CD4-positive, alpha-beta T cell (primary cell): ENCODE measurements around the gene ZDBF2. TPM values are rescaled to one million over a fixed set of nuclear protein-coding genes. Genes with fewer than 3 reads are reported as not detected.

Experiments used
- ATAC-seq: fragments of 200-7000 bp; cut with Tn5 transposase; one replicate; pipeline ENCODE4 v1.10.0; 2022; ENCODE audit warnings: mild to moderate bottlenecking; ENCODE audit not compliant: poor library complexity
- CTCF ChIA-PET: fragments of 350-600 bp; sonication (Branson Sonifier 250); formaldehyde crosslinking; loops from one replicate; lab custom pipeline; 2021; ENCODE audit warnings: antibody characterized with exemption, inconsistent platforms; lab: Charles Lee
- POLR2A ChIA-PET: fragments of 350-600 bp; sonication (Branson Sonifier 250); formaldehyde crosslinking; loops from one replicate; lab custom pipeline; 2021; ENCODE audit warnings: antibody characterized with exemption, inconsistent platforms; lab: Charles Lee
- DNase-seq, 14 experiments: peaks; one replicate each; pipeline ENCODE4 v3.0.0-alpha.2; 2013 to 2020; ENCODE audit warnings: mixed read lengths in 2 of 14
- H3K27ac ChIP-seq, 2 donors: one replicate each; pipeline versions ENCODE4 v1.5.1 to v1.7.0; 2013; ENCODE audit warnings: low read length in 2 of 2, low read depth in 1 of 2, mild to moderate bottlenecking in 1 of 2
- H3K27me3 ChIP-seq, 2 experiments: 1 replicate in 1 of 2; 2 replicates in 1 of 2; pipeline versions ENCODE4 v1.6.1 to v1.7.0; 2013; ENCODE audit warnings: low read length in 2 of 2, control low read depth in 1 of 2, mild to moderate bottlenecking in 1 of 2, moderate library complexity in 1 of 2; ENCODE audit not compliant: insufficient read depth in 2 of 2, control insufficient read depth in 1 of 2
- H3K36me3 ChIP-seq: one replicate; pipeline ENCODE4 v1.6.1; 2013; ENCODE audit warnings: low read length, control low read depth; ENCODE audit not compliant: insufficient read depth
- H3K4me1 ChIP-seq: one replicate; pipeline ENCODE4 v1.6.1; 2013; ENCODE audit warnings: low read length, control low read depth; ENCODE audit not compliant: insufficient read depth
- H3K4me3 ChIP-seq: one replicate; pipeline ENCODE4 v1.5.1; 2013; ENCODE audit warnings: mild to moderate bottlenecking, low read length, moderate library complexity
- H3K9me3 ChIP-seq, 2 experiments: 1 replicate in 1 of 2; 2 replicates in 1 of 2; pipeline versions ENCODE4 v1.6.1 to v1.7.0; 2013; ENCODE audit warnings: low read length in 2 of 2, mild to moderate bottlenecking in 2 of 2, control low read depth in 1 of 2, moderate library complexity in 1 of 2; ENCODE audit not compliant: control insufficient read depth in 1 of 2, insufficient read depth in 1 of 2
- H3K27ac Mint-ChIP-seq: one replicate; pipeline ENCODE4 v1.8.0; 2020; ENCODE audit warnings: mixed read lengths
- H3K27me3 Mint-ChIP-seq: one replicate; pipeline ENCODE4 v1.8.0; 2021; ENCODE audit warnings: mixed read lengths
- H3K36me3 Mint-ChIP-seq: one replicate; pipeline ENCODE4 v1.8.0; 2021; ENCODE audit warnings: low read depth, mixed read lengths
- H3K4me1 Mint-ChIP-seq: one replicate; pipeline ENCODE4 v1.8.0; 2021; ENCODE audit warnings: low read depth, mixed read lengths
- H3K4me3 Mint-ChIP-seq: one replicate; pipeline ENCODE4 v1.8.0; 2020; ENCODE audit warnings: mild to moderate bottlenecking, mixed read lengths
- H3K9me3 Mint-ChIP-seq: one replicate; pipeline ENCODE4 v1.8.0; 2020; ENCODE audit warnings: mixed read lengths
- intact Hi-C, 2 experiments: fragments of 100-400 bp; cut with DNase I in 1 of 2; cut with micrococcal nuclease in 1 of 2; formaldehyde crosslinking; loops; one replicate each; pipeline versions ENCODE4 v1.15.1 to v1.9.0; 2023 to 2025; cut with DNase I, micrococcal nuclease
- total RNA-seq, 174 experiments: library from RNA in 2 of 174; stranded (reverse) in 2 of 174; gene quantifications; one replicate each; pipeline ENCODE4 v1.2.3 and lab custom pipeline; 2021 to 2026
- TF ChIP-seq, protein P1 (sequence below): fragments of 200-600 bp; IDR thresholded peaks from one replicate; pipeline ENCODE4 v1.8.0; 2022; ENCODE audit warnings: antibody characterized with exemption, mild to moderate bottlenecking

ZDBF2 gene
- total RNA-seq, 2 experiments from 2014 or later = 28.7 to 29.7 TPM

DNA sequence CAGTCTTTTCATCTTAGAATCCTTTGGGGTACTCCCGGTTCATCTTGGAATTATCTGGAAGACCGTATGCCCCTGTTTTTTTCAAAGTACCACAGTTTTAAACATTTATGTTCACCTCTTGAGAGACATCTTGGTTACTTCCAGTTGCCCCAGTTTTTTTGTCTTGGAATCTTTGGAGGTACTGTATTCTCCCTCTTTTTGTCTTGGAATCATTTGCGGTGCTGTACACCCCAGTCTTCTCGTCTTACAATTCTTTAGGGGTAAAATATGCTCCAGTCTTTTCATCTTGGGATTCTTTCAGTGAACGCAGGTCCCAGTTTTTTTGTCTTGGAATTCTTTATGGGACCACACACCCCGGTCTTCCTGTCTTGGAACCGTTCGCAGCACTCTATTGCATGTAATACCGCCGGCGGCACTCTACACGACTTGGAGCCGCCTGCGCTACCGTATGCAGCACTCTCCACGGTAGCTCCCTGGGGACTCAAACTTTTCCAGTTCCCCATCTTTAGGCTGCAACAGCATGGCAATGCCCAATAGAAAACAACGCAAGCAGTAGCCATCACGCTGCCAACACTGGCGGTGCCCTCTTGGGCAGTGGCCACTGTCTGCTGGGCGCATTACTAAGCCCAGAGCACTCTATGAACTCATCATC lies 21.2 kb upstream of the ZDBF2 start:
- TF ChIP-seq, protein P1, sequence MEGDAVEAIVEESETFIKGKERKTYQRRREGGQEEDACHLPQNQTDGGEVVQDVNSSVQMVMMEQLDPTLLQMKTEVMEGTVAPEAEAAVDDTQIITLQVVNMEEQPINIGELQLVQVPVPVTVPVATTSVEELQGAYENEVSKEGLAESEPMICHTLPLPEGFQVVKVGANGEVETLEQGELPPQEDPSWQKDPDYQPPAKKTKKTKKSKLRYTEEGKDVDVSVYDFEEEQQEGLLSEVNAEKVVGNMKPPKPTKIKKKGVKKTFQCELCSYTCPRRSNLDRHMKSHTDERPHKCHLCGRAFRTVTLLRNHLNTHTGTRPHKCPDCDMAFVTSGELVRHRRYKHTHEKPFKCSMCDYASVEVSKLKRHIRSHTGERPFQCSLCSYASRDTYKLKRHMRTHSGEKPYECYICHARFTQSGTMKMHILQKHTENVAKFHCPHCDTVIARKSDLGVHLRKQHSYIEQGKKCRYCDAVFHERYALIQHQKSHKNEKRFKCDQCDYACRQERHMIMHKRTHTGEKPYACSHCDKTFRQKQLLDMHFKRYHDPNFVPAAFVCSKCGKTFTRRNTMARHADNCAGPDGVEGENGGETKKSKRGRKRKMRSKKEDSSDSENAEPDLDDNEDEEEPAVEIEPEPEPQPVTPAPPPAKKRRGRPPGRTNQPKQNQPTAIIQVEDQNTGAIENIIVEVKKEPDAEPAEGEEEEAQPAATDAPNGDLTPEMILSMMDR = no peak
- Histone ChIP-seq H3K27me3 (peaks cover 46 to 56% of the 10 kb centered on the region in 2 experiments), H3K9me3 (peaks cover 4 to 20% of the 10 kb centered on the region in 2 experiments), H3K4me1 (peaks cover 3% of the 10 kb centered on the region), H3K27ac (no peak overlapping the region), H3K36me3 (no peaks in the 10 kb centered on the region), H3K4me3 (no peak overlapping the region)
- Mint-ChIP-seq H3K27ac (no peak overlapping the region), H3K27me3 (peaks cover 87% of the 10 kb centered on the region), H3K36me3 (no peaks in the 10 kb centered on the region), H3K9me3 (no peaks in the 10 kb centered on the region), H3K4me1 (peaks cover 5% of the 10 kb centered on the region), H3K4me3 (no peak overlapping the region)
- ATAC-seq (no peak), DNase-seq (no peak)
- intact Hi-C loops = no loop called here
- ChIA-PET POLR2A (no interaction called here), CTCF (no interaction called here)

DNA sequence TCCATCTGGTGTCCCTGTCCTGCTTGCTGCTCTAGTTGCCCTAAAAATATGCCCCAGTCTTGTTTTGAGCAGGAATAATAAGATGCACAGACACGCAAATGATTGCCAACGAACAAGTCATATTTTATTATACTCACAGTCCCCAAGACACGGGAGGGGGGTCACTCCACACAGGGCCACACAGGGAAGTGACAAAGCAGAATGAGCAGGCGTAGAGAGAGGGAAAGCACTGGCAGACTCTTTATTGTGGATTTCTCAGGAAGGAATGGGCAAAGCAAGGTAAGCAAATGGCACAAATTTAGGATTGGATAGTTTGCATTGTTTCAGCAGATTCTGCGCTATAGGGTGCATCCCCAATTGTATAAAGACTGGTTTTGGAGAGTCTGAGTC lies 20.7 kb upstream of the ZDBF2 start:
- no peak overlapping the region for H3K27ac ChIP-seq
- H3K9me3 Mint-ChIP-seq = no peaks in the 10 kb centered on the region
- peaks cover 83% of the 10 kb centered on the region for H3K27me3 Mint-ChIP-seq
- H3K4me3 ChIP-seq = no peak overlapping the region
- CTCF ChIA-PET = no interaction called here
- ATAC-seq = no peak
- H3K9me3 ChIP-seq = peaks cover 4 to 20% of the 10 kb centered on the region in 2 experiments
- H3K36me3 Mint-ChIP-seq = no peaks in the 10 kb centered on the region
- no peak overlapping the region for H3K4me3 Mint-ChIP-seq
- H3K4me1 Mint-ChIP-seq = peaks cover 5% of the 10 kb centered on the region
- H3K4me1 ChIP-seq = peaks cover 3% of the 10 kb centered on the region
- POLR2A ChIA-PET = no interaction called here
- TF ChIP-seq, protein P1 = no peak
- no peak overlapping the region for H3K27ac Mint-ChIP-seq
- no peaks in the 10 kb centered on the region for H3K36me3 ChIP-seq
- H3K27me3 ChIP-seq = peaks cover 49 to 59% of the 10 kb centered on the region in 2 experiments
- intact Hi-C loops = no loop called here
- no peak for DNase-seq

DNA sequence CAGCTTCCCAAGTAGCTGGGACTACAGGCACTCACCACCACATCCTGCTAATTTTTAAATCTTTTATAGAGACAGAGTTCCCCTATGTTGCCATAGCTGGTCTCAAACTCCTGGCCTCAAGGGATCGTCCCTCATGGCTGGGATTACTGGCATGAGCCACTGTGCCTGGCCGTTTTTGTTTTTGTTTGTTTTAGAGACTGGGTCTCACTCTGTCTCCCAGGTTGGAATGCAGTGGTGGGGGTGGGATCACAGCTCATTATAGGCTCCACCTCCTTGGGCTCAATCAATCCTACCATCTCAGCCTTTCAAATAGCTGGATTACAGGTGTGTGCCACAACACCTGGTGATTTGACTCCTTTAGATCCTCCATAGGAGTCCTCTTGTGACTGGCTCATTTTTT lies 19.5 kb upstream of the ZDBF2 start:
- TF ChIP-seq, protein P1 = no peak
- Mint-ChIP-seq H3K36me3 (no peaks in the 10 kb centered on the region), H3K4me3 (no peak overlapping the region), H3K27me3 (peaks cover 81% of the 10 kb centered on the region), H3K27ac (no peak overlapping the region), H3K4me1 (peaks cover 4% of the 10 kb centered on the region), H3K9me3 (no peaks in the 10 kb centered on the region)
- Histone ChIP-seq H3K36me3 (no peaks in the 10 kb centered on the region), H3K4me1 (peaks cover 6% of the 10 kb centered on the region), H3K27me3 (peaks cover 57 to 70% of the 10 kb centered on the region in 2 experiments), H3K27ac (no peak overlapping the region), H3K9me3 (peaks cover 4 to 20% of the 10 kb centered on the region in 2 experiments), H3K4me3 (no peak overlapping the region)
- ChIA-PET CTCF (no interaction called here), POLR2A (interaction anchor here (1.1 kb wide), 1 partner anchor 9 kb away, joined by 3 read pairs; no protein-coding TSS in a partner anchor)
- intact Hi-C loops = no loop called here
- no peak for ATAC-seq
- no peak for DNase-seq
